AG08396 (cell line): ENCODE measurements around the gene NRIP1.
"Not testable (repeated sequence)": the region's sequence is repeated elsewhere in the genome, so short reads cannot be mapped to it uniquely, and the experiment has no call there.

ENCODE experiments used
- DNase-seq: peaks from one replicate; pipeline ENCODE4 v3.0.0; 2012; ENCODE audit warnings: low spot score, mixed read lengths

The NRIP1 gene

GRCh38 chr21:14972678-14973077 lies 92.1 kb downstream of the NRIP1 start:
- no peak for DNase-seq

GRCh38 chr21:14968821-14969220 lies 96.0 kb downstream of the NRIP1 start:
- DNase-seq, result no peak

- no peak for DNase-seq
Observed at GRCh38 chr21:14968029-14968428, 96.8 kb downstream of the NRIP1 start.

- DNase-seq, result no peak
Observed at GRCh38 chr21:14964621-14965020, 100.2 kb downstream of the NRIP1 start.

GRCh38 chr21:14962217-14962616 lies 102.6 kb downstream of the NRIP1 start:
- DNase-seq, result no peak

DNA sequence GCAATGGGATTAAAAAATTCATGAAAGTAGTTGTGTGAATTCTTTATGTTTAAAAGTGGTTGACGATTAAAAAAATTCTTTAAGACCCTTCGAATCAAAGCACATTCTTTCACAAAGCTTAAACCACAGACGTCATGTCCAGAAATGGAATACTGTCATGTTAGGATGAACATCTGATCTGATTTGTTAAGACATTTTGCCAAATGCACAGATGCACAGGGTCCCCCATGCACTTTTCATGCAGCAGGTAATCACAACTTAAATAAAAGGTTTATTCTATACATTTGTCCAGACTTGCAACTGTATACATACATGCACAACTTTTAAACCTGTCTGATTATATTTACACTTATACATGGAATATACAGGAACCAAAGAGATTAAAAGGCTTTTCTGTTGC lies 103.3 kb downstream of the NRIP1 start:
- no peak for DNase-seq

DNA sequence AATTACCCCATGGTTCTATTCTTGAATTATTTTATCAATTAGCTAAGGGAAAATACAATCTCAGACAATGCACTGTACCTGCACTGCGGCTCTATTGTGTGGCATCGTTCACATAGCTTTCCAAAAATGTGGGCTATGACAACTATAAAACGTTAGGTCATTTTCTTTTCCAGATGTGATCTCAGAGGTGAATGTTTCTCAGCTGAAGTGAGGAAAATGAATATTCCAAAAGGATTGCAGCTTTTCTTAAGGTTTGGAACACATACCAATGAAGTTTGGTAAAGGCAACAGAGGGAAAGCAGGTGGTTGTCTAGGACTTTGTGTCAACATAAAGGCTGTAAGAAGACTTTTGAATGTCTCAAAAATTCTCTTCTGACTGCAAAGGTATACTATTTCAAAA lies 105.5 kb downstream of the NRIP1 start:
- DNase-seq, result no peak

DNA sequence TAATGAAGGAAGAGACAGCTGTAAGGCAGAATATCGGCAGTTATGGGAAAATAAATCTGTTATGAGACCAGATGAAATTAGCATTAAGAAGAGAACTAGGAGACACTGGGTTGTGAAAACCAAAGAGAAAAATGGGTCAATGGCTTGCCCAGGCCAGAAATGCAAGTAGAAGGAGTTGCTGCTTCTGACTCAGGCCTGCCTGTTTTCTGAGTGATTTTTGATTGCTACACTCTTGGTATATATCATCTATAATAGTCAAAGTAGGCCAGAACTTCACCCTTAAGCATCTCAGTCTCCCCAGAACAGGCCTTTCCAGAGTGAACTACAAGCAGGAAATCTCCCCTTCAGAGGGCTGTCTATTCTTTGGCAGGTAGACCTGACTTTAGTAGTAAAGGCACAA lies 107.0 kb downstream of the NRIP1 start:
- DNase-seq, result no peak

DNA sequence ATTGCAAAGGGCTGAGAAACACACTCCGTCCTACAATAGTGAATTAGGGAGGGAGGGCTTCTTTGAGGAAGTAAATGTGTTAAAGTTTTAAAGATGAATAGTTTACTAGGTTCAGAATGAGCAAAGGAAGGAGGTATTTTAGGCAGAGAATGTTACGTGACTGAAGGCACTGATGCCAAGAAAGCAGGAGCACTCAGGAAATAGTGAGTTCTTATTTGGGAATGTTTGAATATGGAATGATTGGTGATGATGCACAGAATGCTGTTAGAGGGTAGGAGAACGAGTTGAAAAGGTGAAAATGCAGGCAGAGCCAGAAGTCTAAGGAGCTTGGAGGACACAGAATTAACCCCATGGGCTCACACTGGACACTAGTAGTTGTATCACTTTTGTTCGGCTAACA lies 108.0 kb downstream of the NRIP1 start:
- DNase-seq, result peak; percentile 5

- DNase-seq, result no peak
Observed at GRCh38 chr21:14955936-14956520, 108.8 kb downstream of the NRIP1 start.

GRCh38 chr21:14952916-14953315 lies 111.9 kb downstream of the NRIP1 start:
- DNase-seq, result no peak

GRCh38 chr21:14949603-14950002 lies 115.2 kb downstream of the NRIP1 start:
- DNase-seq, result no peak

DNA sequence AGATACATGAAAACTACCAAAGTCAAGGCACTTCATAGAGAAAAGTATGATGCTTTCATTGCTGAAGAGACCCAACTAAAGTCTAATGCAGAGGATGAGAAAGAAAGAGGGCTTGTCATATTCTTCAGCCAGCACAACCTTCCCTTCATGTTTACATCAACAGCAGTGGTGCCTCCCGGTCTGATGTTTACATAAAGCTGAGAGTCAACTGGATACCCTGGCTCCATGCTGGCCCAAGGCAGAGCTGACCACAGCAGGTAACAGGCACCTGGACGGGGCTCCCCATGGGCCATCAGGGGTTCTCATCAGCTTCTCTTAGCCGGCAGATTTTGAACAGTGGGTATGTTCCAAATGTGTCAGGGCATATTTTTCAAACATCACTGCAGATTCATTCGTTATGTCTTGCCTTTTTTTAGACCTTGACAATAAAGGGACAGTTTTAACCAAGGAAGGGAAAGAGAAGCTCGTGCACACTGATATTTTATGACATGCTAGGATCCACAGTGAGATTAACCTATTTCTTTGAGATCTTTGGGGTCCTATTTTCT lies 117.1 kb downstream of the NRIP1 start:
- no peak for DNase-seq

GRCh38 chr21:14945176-14945575 lies 119.6 kb downstream of the NRIP1 start:
- no peak for DNase-seq

DNA sequence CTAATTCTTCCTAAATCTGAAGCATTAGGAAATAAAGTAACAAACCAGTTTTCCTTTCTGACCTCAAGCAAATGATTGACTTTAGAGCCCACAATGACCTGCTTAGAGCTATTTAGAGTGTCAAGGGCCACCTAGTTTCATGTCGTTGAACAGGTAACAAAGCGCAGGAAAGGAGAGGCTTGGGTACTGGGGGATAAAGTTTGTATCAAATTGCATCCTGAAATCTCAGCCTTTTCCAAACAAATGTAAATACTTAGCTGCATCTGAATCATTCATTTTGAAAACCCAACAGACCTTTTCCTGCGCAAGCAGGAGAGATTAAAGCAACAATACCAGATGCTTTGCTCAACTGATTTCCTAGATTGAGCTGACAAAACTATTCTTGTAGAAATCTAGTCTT lies 121.2 kb downstream of the NRIP1 start:
- no peak for DNase-seq

DNA sequence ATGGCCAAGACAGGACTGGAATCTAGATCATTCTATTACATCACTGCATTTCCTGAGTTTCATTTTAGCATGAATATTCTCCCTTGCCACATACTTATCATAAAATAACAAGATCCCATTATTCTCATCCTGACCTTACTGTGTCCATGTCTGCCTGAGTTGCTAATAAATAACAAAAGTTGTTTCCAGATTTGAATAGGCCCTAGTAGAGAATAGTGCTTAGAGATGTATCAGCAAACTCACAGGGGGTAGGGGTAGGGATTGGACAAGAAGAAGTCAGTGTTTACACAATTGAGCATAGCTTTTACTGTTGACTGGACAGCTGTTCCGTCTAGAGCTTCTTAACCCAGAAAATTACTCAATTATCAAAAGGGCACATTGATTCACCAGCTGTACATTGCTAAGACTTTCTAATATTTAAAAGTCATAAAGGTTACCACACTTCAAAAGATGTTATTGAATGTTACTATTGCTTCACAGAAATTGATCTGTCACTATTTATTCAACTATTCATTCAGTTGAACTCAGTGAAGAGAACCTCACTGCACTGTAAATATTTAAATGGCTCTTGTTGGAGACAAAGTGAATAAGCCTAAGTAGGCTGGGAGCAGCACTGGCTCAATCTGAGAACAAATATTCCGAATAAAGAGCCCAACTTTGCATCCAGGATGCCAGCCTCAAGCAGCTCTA lies 121.9 kb downstream of the NRIP1 start:
- DNase-seq, result no peak

- DNase-seq, result not testable (repeated sequence)
Observed at GRCh38 chr21:14927324-14927723, 137.5 kb downstream of the NRIP1 start.

GRCh38 chr21:14926186-14926585 lies 138.6 kb downstream of the NRIP1 start:
- peak; percentile 10 for DNase-seq

- peak; percentile 59 for DNase-seq
Observed at GRCh38 chr21:14923468-14923867, 141.3 kb downstream of the NRIP1 start.

GRCh38 chr21:14922980-14923379 lies 141.8 kb downstream of the NRIP1 start:
- DNase-seq, result no peak

DNA sequence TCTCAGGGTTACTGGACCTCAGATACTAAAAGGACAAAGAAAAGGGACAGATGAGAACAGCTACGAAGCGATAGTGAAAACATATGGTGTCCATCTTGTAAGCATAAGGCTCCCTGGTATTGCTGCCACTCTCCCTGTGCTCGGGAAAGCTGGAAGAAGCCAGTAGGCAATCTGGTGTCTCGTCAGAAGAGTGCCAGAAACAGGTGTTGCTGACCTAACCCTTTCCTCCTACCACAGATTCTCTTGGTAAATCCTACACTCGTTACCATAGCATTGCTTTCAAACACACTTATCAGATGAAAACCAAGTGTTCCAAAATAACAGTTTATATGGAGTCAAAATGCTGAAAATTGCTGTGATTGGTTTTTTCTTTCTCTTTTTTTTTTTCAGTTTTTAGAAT lies 146.3 kb downstream of the NRIP1 start:
- no peak for DNase-seq

DNA sequence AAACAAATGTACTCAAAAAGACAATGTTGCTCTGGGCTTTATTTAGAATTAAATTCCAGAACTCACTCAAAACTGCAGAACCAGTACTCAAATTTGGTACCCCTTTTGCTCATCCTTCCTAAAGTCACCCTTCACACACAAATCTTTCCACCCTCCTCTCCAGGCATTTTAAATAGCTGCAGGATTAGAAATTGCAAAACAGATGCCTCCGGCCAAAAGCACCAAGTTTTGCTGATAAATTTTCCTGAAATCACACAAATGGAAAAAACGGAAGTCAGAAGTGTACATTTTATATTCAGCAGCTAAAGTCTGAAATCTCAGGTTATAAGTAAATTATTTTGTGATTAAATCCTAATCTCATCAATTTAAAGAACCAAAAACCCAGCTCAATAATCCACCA lies 147.0 kb downstream of the NRIP1 start:
- DNase-seq, result no peak

DNA sequence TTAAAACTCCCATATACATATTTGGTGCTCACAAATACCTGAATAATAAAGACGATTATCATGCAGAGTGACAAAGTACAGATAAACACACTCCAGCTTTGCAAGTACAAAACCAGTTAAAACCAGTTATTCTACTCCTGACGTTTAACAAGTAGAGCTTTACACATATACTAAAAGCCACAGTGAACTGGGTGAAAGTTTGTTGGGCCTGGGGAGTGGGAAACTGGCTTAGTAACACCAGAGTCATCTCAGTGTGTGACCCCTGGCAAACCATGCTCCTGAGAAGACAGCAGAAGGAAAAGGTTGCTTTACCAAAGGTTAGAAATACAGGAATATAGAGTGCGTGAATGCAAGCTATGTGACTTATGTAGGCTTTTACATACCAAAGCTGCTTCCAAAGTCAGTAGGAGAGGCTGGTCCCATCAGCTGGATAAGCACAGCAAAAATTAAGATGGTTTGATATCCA lies 148.1 kb downstream of the NRIP1 start:
- DNase-seq, result no peak

DNA sequence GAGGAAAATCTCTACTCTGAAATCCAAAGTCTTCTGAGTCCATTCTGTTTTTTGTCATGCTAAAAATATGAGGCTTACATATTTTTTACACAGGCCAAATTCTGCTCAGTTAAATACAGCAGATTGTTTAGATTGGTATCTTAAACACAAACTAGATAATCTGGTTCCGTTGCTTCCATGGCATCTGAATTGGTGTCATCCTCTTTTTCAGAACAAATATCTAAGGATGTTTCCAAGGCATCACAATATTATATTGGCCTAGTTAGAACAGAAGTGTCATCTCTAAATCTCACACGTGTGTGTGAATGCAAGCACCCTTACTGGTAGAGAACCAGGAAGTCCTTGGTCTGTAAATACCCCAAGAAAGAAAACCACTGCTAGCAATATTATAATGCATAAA lies 151.2 kb downstream of the NRIP1 start:
- DNase-seq, result no peak
